HCT116 (cell line): Measurements from ENCODE around the gene ICE1. TPM values are rescaled to one million over a fixed set of nuclear protein-coding genes. Genes with fewer than 3 reads are reported as not detected.

Experiments used
- ATAC-seq: fragments of 200-7000 bp; cut with Tn5 transposase; 2 replicates; pipeline ENCODE4 v1.9.1; 2020; ENCODE audit warnings: mild to moderate bottlenecking, moderate library complexity
- BruUV-seq: library from RNA; stranded (reverse); fragments of 400-500 nt; replicated peaks from 2 replicates; lab custom pipeline; 2021; lab: Mats Ljungman, UMichigan
- CTCF ChIA-PET: fragments of 300-600 bp; sonication (Branson Sonifier 250); formaldehyde crosslinking; loops from one replicate; lab custom pipeline; 2021; ENCODE audit warnings: antibody characterized with exemption; lab: Charles Lee
- POLR2A ChIA-PET: fragments of 300-600, 350-600 bp; sonication (Branson Sonifier 250); formaldehyde crosslinking; loops from one replicate; lab custom pipeline; 2021; ENCODE audit warnings: antibody characterized with exemption; lab: Charles Lee
- RAD21 ChIA-PET, 2 experiments: fragments of 300-600 bp; sonication (Branson Sonifier 250); formaldehyde crosslinking; loops; one replicate each; lab custom pipeline; 2023; ENCODE audit warnings: low total read pairs in 2 of 2; ENCODE audit not compliant: uncharacterized antibody in 2 of 2, unreplicated experiment in 2 of 2, low non-redundant PET in 1 of 2; lab: Charles Lee
- DNase-seq: peaks from one replicate; pipeline ENCODE4 v3.0.0-alpha.2; 2010; ENCODE audit warnings: low read depth, low spot score
- H2AFZ ChIP-seq: fragments of 200-600 bp; shearing (Covaris generic), sonication (generic); 2 replicates; pipeline ENCODE4 v1.6.1; 2017; ENCODE audit warnings: low read depth, mixed run types, mixed read lengths, antibody characterized with exemption, low read length; ENCODE audit not compliant: poor library complexity, severe bottlenecking
- H3K27ac ChIP-seq: 2 replicates; pipeline ENCODE4 v1.5.1; 2012; ENCODE audit warnings: low read depth, low read length
- H3K27me3 ChIP-seq: fragments of 200-600 bp; sonication (generic); 2 replicates; pipeline ENCODE4 v1.6.1; 2016; ENCODE audit warnings: mixed run types, low read length, mixed read lengths; ENCODE audit not compliant: insufficient read depth
- H3K36me3 ChIP-seq, 2 experiments: fragments of 200-500 bp in 1 of 2; fragments of 200-600 bp in 1 of 2; sonication (Bioruptor generic) in 1 of 2; sonication (generic) in 1 of 2; 2 replicates each; pipeline versions ENCODE4 v1.5.1 to v1.6.1; 2014 to 2016; ENCODE audit warnings: low read length in 2 of 2, inconsistent platforms in 1 of 2, mixed read lengths in 1 of 2, mixed run types in 1 of 2; ENCODE audit not compliant: insufficient read depth in 2 of 2, control insufficient read depth in 1 of 2
- H3K4me1 ChIP-seq, 2 experiments: fragments of 200-600 bp in 1 of 2; sonication (generic) in 1 of 2; 2 replicates each; pipeline versions ENCODE4 v1.5.1 to v1.6.1; 2012 to 2017; ENCODE audit warnings: low read length in 2 of 2, inconsistent platforms in 1 of 2, mild to moderate bottlenecking in 1 of 2, mixed read lengths in 1 of 2, mixed run types in 1 of 2, moderate library complexity in 1 of 2; ENCODE audit not compliant: insufficient read depth in 2 of 2, control insufficient read depth in 1 of 2
- H3K4me2 ChIP-seq: fragments of 200-600 bp; sonication (generic); 2 replicates; pipeline ENCODE4 v1.6.1; 2017; ENCODE audit warnings: mixed run types, low read length, mixed read lengths
- H3K4me3 ChIP-seq, 2 experiments: fragments of 200-600 bp in 1 of 2; sonication (generic) in 1 of 2; replicated peaks in 1 of 2; 2 replicates each; pipeline ENCODE4 v1.5.1; 2011 to 2016; ENCODE audit warnings: low read length in 2 of 2, control low read depth in 1 of 2, low read depth in 1 of 2, mild to moderate bottlenecking in 1 of 2, mixed read lengths in 1 of 2, mixed run types in 1 of 2
- H3K79me2 ChIP-seq: fragments of 200-600 bp; sonication (generic); 2 replicates; pipeline ENCODE4 v1.6.1; 2017; ENCODE audit warnings: mild to moderate bottlenecking, mixed run types, low read length, moderate library complexity, mixed read lengths; ENCODE audit not compliant: insufficient read depth
- H3K9ac ChIP-seq: fragments of 200-600 bp; sonication (generic); 2 replicates; pipeline ENCODE4 v1.6.1; 2016; ENCODE audit warnings: low read length, mixed read lengths
- H3K9me2 ChIP-seq: fragments of 200-600 bp; sonication (generic), shearing (Covaris generic); 2 replicates; pipeline ENCODE4 v1.6.1; 2017; ENCODE audit warnings: mixed run types, mild to moderate bottlenecking, moderate library complexity; ENCODE audit not compliant: insufficient read depth
- H3K9me3 ChIP-seq, 2 experiments: fragments of 200-500 bp in 1 of 2; fragments of 200-600 bp in 1 of 2; sonication (Bioruptor generic) in 1 of 2; sonication (generic) in 1 of 2; 2 replicates each; pipeline ENCODE4 v1.6.1; 2014 to 2017; ENCODE audit warnings: low read length in 2 of 2, mixed read lengths in 2 of 2, inconsistent platforms in 1 of 2, low read depth in 1 of 2, mild to moderate bottlenecking in 1 of 2, mixed run types in 1 of 2, moderate library complexity in 1 of 2; ENCODE audit not compliant: control insufficient read depth in 1 of 2, insufficient read depth in 1 of 2
- H4K20me1 ChIP-seq: fragments of 200-600 bp; sonication (generic), shearing (Covaris generic); 2 replicates; pipeline ENCODE4 v1.6.1; 2017; ENCODE audit warnings: mixed run types, mild to moderate bottlenecking, moderate library complexity; ENCODE audit not compliant: insufficient read depth
- CTCF ChIP-seq, 3 experiments: fragments of 200-600 bp in 1 of 3; sonication (generic) in 1 of 3; IDR thresholded peaks in 2 of 3; conservative IDR thresholded peaks in 1 of 3; 2 replicates each; pipeline ENCODE4 v1.5.1; 2012 to 2017; ENCODE audit warnings: low read depth in 2 of 3, low read length in 2 of 3, antibody characterized with exemption in 1 of 3, borderline replicate concordance in 1 of 3, control low read depth in 1 of 3, mild to moderate bottlenecking in 1 of 3, mixed read lengths in 1 of 3, mixed run types in 1 of 3, moderate library complexity in 1 of 3; ENCODE audit not compliant: insufficient read depth in 1 of 3
- ELF1 ChIP-seq: IDR thresholded peaks from 2 replicates; pipeline ENCODE4 v1.6.1; 2012; ENCODE audit warnings: low read depth, borderline replicate concordance
- EZH2 ChIP-seq: fragments of 200-600 bp; sonication (generic); IDR thresholded peaks from 2 replicates; pipeline ENCODE4 v1.6.1; 2017; ENCODE audit warnings: antibody characterized with exemption, mixed run types
- JUND ChIP-seq: IDR thresholded peaks from 2 replicates; pipeline ENCODE4 v1.6.1; 2012
- RAD21 ChIP-seq: IDR thresholded peaks from 2 replicates; pipeline ENCODE4 v1.6.1; 2012; ENCODE audit warnings: low read depth, mild to moderate bottlenecking
- intact Hi-C: fragments of 100-400 bp; cut with micrococcal nuclease; formaldehyde crosslinking; loops from 2 replicates; pipeline ENCODE4 v1.10.0; 2022
- total RNA-seq: library from RNA; stranded (reverse); gene quantifications from one replicate; pipeline ENCODE4 v1.2.1, GENCODE V29; 2021; ENCODE audit not compliant: unreplicated experiment

ICE1 gene
- total RNA-seq, 1 experiment from 2014 or later = 30.0 TPM

GRCh38 chr5:5539590-5539989 lies 117.1 kb downstream of the ICE1 start:
- no peaks in the 10 kb centered on the region for H3K9me3 ChIP-seq
- H3K36me3 ChIP-seq = no peaks in the 10 kb centered on the region
- ATAC-seq = no peak
- no peaks in the 10 kb centered on the region for H3K79me2 ChIP-seq
- H3K9ac ChIP-seq = no peak overlapping the region
- H4K20me1 ChIP-seq = no peaks in the 10 kb centered on the region
- no peak overlapping the region for H3K4me3 ChIP-seq
- ChIA-PET RAD21 (no interaction called here), CTCF (no interaction called here), POLR2A (no interaction called here)
- BruUV-seq = no TSS peak
- no peaks in the 10 kb centered on the region for H3K9me2 ChIP-seq
- H3K27ac ChIP-seq = no peak overlapping the region
- H2AFZ ChIP-seq = no peak overlapping the region
- no peak overlapping the region for H3K4me2 ChIP-seq
- no peaks in the 10 kb centered on the region for H3K4me1 ChIP-seq
- no peak for DNase-seq
- peaks cover 23% of the 10 kb centered on the region for H3K27me3 ChIP-seq
- intact Hi-C loops = no loop called here
- no peak for TF ChIP-seq RAD21
- TF ChIP-seq ELF1 = no peak
- no peak for TF ChIP-seq CTCF (IDR thresholded peaks at IDR 0.05 in 2 of 3, conservative IDR thresholded peaks at IDR 0.05 in 1 of 3; ENCODE audit: borderline replicate concordance in 1 of 3, insufficient read depth in 1 of 3, low read depth in 2 of 3, low read length in 2 of 3)
- TF ChIP-seq JUND = no peak
- TF ChIP-seq EZH2 = no peak
